ENCODE data around the gene MVB12B. TPM values are rescaled to one million over a fixed set of nuclear protein-coding genes. Genes with fewer than 3 reads are reported as not detected.
"Not testable (repeated sequence)": the region's sequence is repeated elsewhere in the genome, so short reads cannot be mapped to it uniquely, and the experiment has no call there.

Gene MVB12B
- total RNA-seq, 1 donor: 5.4 TPM

- Histone ChIP-seq H4K20me1 (ENCODE audit: insufficient read depth, low read length) (no peaks in the 10 kb centered on the region), H3K4me3 (ENCODE audit: insufficient read depth, low read length) (peak overlapping the region; percentile 25), H3K4me1 (ENCODE audit: insufficient read depth, low read length) (peaks cover 56% of the 10 kb centered on the region), H3K79me2 (ENCODE audit: insufficient read depth, low read length) (no peaks in the 10 kb centered on the region), H3K4me2 (ENCODE audit: insufficient read depth, low read length) (peak overlapping the region; percentile 65), H3K9me3 (ENCODE audit: low read depth, low read length) (no peaks in the 10 kb centered on the region), H3K27me3 (ENCODE audit: insufficient read depth, low read length) (no peaks in the 10 kb centered on the region), H3K36me3 (ENCODE audit: insufficient read depth, low read length) (no peaks in the 10 kb centered on the region), H2AFZ (ENCODE audit: low read length) (peak overlapping the region; percentile 49), H3K27ac (ENCODE audit: low read depth, low read length) (peak overlapping the region; percentile 99)
- DNase-seq (ENCODE audit: insufficient read length, low spot score, missing footprints): no peak
- TF ChIP-seq, protein P1, sequence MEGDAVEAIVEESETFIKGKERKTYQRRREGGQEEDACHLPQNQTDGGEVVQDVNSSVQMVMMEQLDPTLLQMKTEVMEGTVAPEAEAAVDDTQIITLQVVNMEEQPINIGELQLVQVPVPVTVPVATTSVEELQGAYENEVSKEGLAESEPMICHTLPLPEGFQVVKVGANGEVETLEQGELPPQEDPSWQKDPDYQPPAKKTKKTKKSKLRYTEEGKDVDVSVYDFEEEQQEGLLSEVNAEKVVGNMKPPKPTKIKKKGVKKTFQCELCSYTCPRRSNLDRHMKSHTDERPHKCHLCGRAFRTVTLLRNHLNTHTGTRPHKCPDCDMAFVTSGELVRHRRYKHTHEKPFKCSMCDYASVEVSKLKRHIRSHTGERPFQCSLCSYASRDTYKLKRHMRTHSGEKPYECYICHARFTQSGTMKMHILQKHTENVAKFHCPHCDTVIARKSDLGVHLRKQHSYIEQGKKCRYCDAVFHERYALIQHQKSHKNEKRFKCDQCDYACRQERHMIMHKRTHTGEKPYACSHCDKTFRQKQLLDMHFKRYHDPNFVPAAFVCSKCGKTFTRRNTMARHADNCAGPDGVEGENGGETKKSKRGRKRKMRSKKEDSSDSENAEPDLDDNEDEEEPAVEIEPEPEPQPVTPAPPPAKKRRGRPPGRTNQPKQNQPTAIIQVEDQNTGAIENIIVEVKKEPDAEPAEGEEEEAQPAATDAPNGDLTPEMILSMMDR (IDR thresholded peaks at IDR 0.05; ENCODE audit: extremely low read depth, low read depth, low read length): no peak
Measured at GRCh38 chr9:126474206-126474765, 147.7 kb downstream of the MVB12B start.

GRCh38 chr9:126474786-126475485 lies 148.3 kb downstream of the MVB12B start:
- Histone ChIP-seq H3K27ac (ENCODE audit: low read depth, low read length) (peak overlapping the region; percentile 99), H4K20me1 (ENCODE audit: insufficient read depth, low read length) (no peaks in the 10 kb centered on the region), H3K9me3 (ENCODE audit: low read depth, low read length) (no peaks in the 10 kb centered on the region), H2AFZ (ENCODE audit: low read length) (peak overlapping the region; percentile 48), H3K4me3 (ENCODE audit: insufficient read depth, low read length) (peak overlapping the region; percentile 31), H3K4me1 (ENCODE audit: insufficient read depth, low read length) (peaks cover 56% of the 10 kb centered on the region), H3K79me2 (ENCODE audit: insufficient read depth, low read length) (no peaks in the 10 kb centered on the region), H3K36me3 (ENCODE audit: insufficient read depth, low read length) (no peaks in the 10 kb centered on the region), H3K4me2 (ENCODE audit: insufficient read depth, low read length) (peak overlapping the region; percentile 65), H3K27me3 (ENCODE audit: insufficient read depth, low read length) (no peaks in the 10 kb centered on the region)
- TF ChIP-seq, protein P1 (IDR thresholded peaks at IDR 0.05; ENCODE audit: extremely low read depth, low read depth, low read length): no peak
- peak; percentile 96 for DNase-seq (ENCODE audit: insufficient read length, low spot score, missing footprints)

DNA sequence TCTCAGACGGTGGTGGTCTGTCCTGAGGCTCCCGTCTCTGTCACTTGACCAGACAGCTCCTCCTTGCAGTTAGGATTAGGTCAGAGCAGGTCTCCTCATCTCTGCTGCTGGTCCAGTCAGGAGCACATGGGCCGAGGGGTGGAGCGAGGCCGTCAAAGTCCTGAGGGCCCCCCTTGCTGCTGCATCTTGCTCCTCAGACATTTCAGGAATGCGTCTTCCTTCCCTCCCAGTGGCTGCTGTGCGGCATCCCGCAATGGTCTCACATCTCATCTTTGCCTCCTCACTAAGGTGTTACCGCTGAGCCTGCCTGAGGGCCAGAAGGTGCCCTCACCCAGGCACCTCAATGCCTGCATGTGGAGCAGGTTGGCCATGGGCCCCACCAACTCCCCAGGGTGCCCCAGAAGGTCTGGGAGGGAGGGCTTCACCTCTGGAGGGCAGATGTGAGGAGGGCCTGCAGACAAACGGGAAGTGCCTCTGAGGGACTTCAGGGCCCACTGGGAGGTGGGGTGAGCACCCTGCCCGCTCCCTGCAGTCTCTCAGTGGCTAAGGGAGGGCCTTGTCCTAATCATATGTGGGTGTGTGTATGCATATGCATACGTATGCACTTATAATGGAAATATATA lies 149.4 kb downstream of the MVB12B start:
- no peak overlapping the region for H3K4me3 ChIP-seq (ENCODE audit: insufficient read depth, low read length)
- no peaks in the 10 kb centered on the region for H3K27me3 ChIP-seq (ENCODE audit: insufficient read depth, low read length)
- DNase-seq (ENCODE audit: insufficient read length, low spot score, missing footprints): no peak
- no peak overlapping the region for H2AFZ ChIP-seq (ENCODE audit: low read length)
- no peaks in the 10 kb centered on the region for H3K9me3 ChIP-seq (ENCODE audit: low read depth, low read length)
- no peaks in the 10 kb centered on the region for H4K20me1 ChIP-seq (ENCODE audit: insufficient read depth, low read length)
- peak overlapping the region; percentile 99 for H3K27ac ChIP-seq (ENCODE audit: low read depth, low read length)
- no peaks in the 10 kb centered on the region for H3K36me3 ChIP-seq (ENCODE audit: insufficient read depth, low read length)
- H3K4me1 ChIP-seq (ENCODE audit: insufficient read depth, low read length): peaks cover 45% of the 10 kb centered on the region
- no peak overlapping the region for H3K4me2 ChIP-seq (ENCODE audit: insufficient read depth, low read length)
- TF ChIP-seq, protein P1 (IDR thresholded peaks at IDR 0.05; ENCODE audit: extremely low read depth, low read depth, low read length): no peak
- H3K79me2 ChIP-seq (ENCODE audit: insufficient read depth, low read length): no peaks in the 10 kb centered on the region

GRCh38 chr9:126477432-126477831 lies 150.8 kb downstream of the MVB12B start:
- not testable (repeated sequence) for H3K27me3 ChIP-seq (ENCODE audit: insufficient read depth, low read length); H3K4me3 ChIP-seq (ENCODE audit: insufficient read depth, low read length); H3K4me2 ChIP-seq (ENCODE audit: insufficient read depth, low read length); DNase-seq (ENCODE audit: insufficient read length, low spot score, missing footprints); H3K9me3 ChIP-seq (ENCODE audit: low read depth, low read length); H4K20me1 ChIP-seq (ENCODE audit: insufficient read depth, low read length); H3K79me2 ChIP-seq (ENCODE audit: insufficient read depth, low read length); H2AFZ ChIP-seq (ENCODE audit: low read length); H3K36me3 ChIP-seq (ENCODE audit: insufficient read depth, low read length); H3K27ac ChIP-seq (ENCODE audit: low read depth, low read length)
- peaks cover 40% of the 10 kb centered on the region for H3K4me1 ChIP-seq (ENCODE audit: insufficient read depth, low read length)
